H9 (cell line): ENCODE measurements around the gene VDAC2. TPM values are rescaled to one million over a fixed set of nuclear protein-coding genes. Genes with fewer than 3 reads are reported as not detected.

Experiments
- DNase-seq: peaks from one replicate; pipeline ENCODE4 v3.0.0-alpha.2; 2017
- H2AFZ ChIP-seq: one replicate; pipeline ENCODE4 v1.6.1; 2013; ENCODE audit warnings: mild to moderate bottlenecking, low read length, control low read depth, moderate library complexity
- H2AK5ac ChIP-seq: 2 replicates; pipeline ENCODE4 v1.6.1; 2013; ENCODE audit warnings: low read length, control low read depth, mixed read lengths; ENCODE audit not compliant: insufficient read length
- H2BK120ac ChIP-seq: one replicate; pipeline ENCODE4 v1.6.1; 2013; ENCODE audit warnings: low read depth, mild to moderate bottlenecking, low read length, control low read depth, inconsistent platforms; ENCODE audit not compliant: poor library complexity, severe bottlenecking
- H2BK12ac ChIP-seq: 2 replicates; pipeline ENCODE4 v1.6.1; 2013; ENCODE audit warnings: low read length, control low read depth, mixed read lengths, low read depth; ENCODE audit not compliant: insufficient read length
- H2BK15ac ChIP-seq: 2 replicates; pipeline ENCODE4 v1.6.1; 2013; ENCODE audit warnings: low read depth, low read length, control low read depth
- H2BK20ac ChIP-seq: one replicate; pipeline ENCODE4 v1.6.1; 2013; ENCODE audit warnings: low read depth, mild to moderate bottlenecking, low read length, control low read depth, inconsistent platforms; ENCODE audit not compliant: poor library complexity, severe bottlenecking
- H2BK5ac ChIP-seq: 2 replicates; pipeline ENCODE4 v1.6.1; 2013; ENCODE audit warnings: low read length, control low read depth, mixed read lengths; ENCODE audit not compliant: insufficient read length
- H3K14ac ChIP-seq: 2 replicates; pipeline ENCODE4 v1.6.1; 2013; ENCODE audit warnings: low read length, control low read depth; ENCODE audit not compliant: insufficient read depth
- H3K18ac ChIP-seq: 2 replicates; pipeline ENCODE4 v1.6.1; 2013; ENCODE audit warnings: low read depth, mild to moderate bottlenecking, mixed read lengths, low read length, control low read depth; ENCODE audit not compliant: insufficient read length
- H3K23ac ChIP-seq: 2 replicates; pipeline ENCODE4 v1.6.1; 2013; ENCODE audit warnings: low read length, control low read depth, mixed read lengths, low read depth; ENCODE audit not compliant: insufficient read length
- H3K23me2 ChIP-seq: 2 replicates; pipeline ENCODE4 v1.6.1; 2013; ENCODE audit warnings: low read depth, mild to moderate bottlenecking, mixed read lengths, low read length, control low read depth; ENCODE audit not compliant: insufficient read length, poor library complexity, severe bottlenecking
- H3K27ac ChIP-seq: 2 replicates; pipeline ENCODE4 v1.5.1; 2013; ENCODE audit warnings: low read length, control low read depth, mixed read lengths, low read depth; ENCODE audit not compliant: insufficient read length
- H3K27me3 ChIP-seq: 2 replicates; pipeline ENCODE4 v1.6.1; 2013; ENCODE audit warnings: low read length, control low read depth, inconsistent platforms; ENCODE audit not compliant: insufficient read depth
- H3K4ac ChIP-seq: 2 replicates; pipeline ENCODE4 v1.6.1; 2013; ENCODE audit warnings: low read depth, mild to moderate bottlenecking, control low read depth, inconsistent platforms, low read length, moderate library complexity
- H3K4me1 ChIP-seq: 2 replicates; pipeline ENCODE4 v1.6.1; 2013; ENCODE audit warnings: low read length, control low read depth, inconsistent platforms; ENCODE audit not compliant: insufficient read depth
- H3K4me2 ChIP-seq: 2 replicates; pipeline ENCODE4 v1.6.1; 2013; ENCODE audit warnings: low read length, control low read depth, mixed read lengths; ENCODE audit not compliant: insufficient read length, insufficient read depth
- H3K56ac ChIP-seq: 2 replicates; pipeline ENCODE4 v1.6.1; 2013; ENCODE audit warnings: low read depth, mild to moderate bottlenecking, mixed read lengths, low read length, control low read depth; ENCODE audit not compliant: insufficient read length
- H3K79me1 ChIP-seq: 2 replicates; pipeline ENCODE4 v1.6.1; 2013; ENCODE audit warnings: low read depth, mild to moderate bottlenecking, moderate library complexity, low read length, control low read depth, inconsistent platforms; ENCODE audit not compliant: insufficient read depth, poor library complexity, severe bottlenecking
- H3K79me2 ChIP-seq: 2 replicates; pipeline ENCODE4 v1.6.1; 2013; ENCODE audit warnings: low read length, control low read depth, inconsistent platforms; ENCODE audit not compliant: insufficient read depth
- H3K9ac ChIP-seq: 2 replicates; pipeline ENCODE4 v1.6.1; 2013; ENCODE audit warnings: low read length, control low read depth, mixed read lengths; ENCODE audit not compliant: insufficient read length; ENCODE audit errors: extremely low read depth
- H3K9me3 ChIP-seq: one replicate; pipeline ENCODE4 v1.6.1; 2013; ENCODE audit warnings: low read depth, low read length, inconsistent platforms; ENCODE audit not compliant: control insufficient read depth
- H3T11ph ChIP-seq: one replicate; pipeline ENCODE4 v1.6.1; 2013; ENCODE audit warnings: mild to moderate bottlenecking, low read length, control low read depth, inconsistent platforms
- H4K20me1 ChIP-seq: one replicate; pipeline ENCODE4 v1.6.1; 2013; ENCODE audit not compliant: control insufficient read depth, insufficient read length, insufficient read depth
- H4K5ac ChIP-seq: 2 replicates; pipeline ENCODE4 v1.6.1; 2013; ENCODE audit warnings: low read depth, mild to moderate bottlenecking, mixed read lengths, low read length, control low read depth; ENCODE audit not compliant: insufficient read length
- H4K8ac ChIP-seq: replicated peaks from 2 replicates; pipeline ENCODE4 v1.6.1; 2013; ENCODE audit warnings: low read length, control low read depth, mixed read lengths, low read depth; ENCODE audit not compliant: insufficient read length
- H4K91ac ChIP-seq: 2 replicates; pipeline ENCODE4 v1.6.1; 2013; ENCODE audit warnings: low read depth, mild to moderate bottlenecking, moderate library complexity, mixed read lengths, low read length, control low read depth; ENCODE audit not compliant: insufficient read length
- H3K27ac Mint-ChIP-seq, 3 experiments: 2 replicates in 2 of 3; 3 replicates in 1 of 3; pipeline ENCODE4 v1.8.0; 2020 to 2021; ENCODE audit warnings: mixed read lengths in 3 of 3, mild to moderate bottlenecking in 1 of 3, moderate library complexity in 1 of 3
- H3K27me3 Mint-ChIP-seq: 2 replicates; pipeline ENCODE4 v1.8.0; 2021; ENCODE audit warnings: low read depth, mild to moderate bottlenecking, moderate library complexity, mixed read lengths
- H3K36me3 Mint-ChIP-seq, 3 experiments: 2 replicates in 2 of 3; 3 replicates in 1 of 3; pipeline ENCODE4 v1.8.0; 2020 to 2021; ENCODE audit warnings: low read depth in 3 of 3, mixed read lengths in 3 of 3; ENCODE audit not compliant: insufficient read depth in 1 of 3
- H3K4me1 Mint-ChIP-seq, 2 experiments: 2 replicates each; pipeline ENCODE4 v1.8.0; 2020; ENCODE audit warnings: mixed read lengths in 2 of 2
- H3K4me3 Mint-ChIP-seq, 2 experiments: 2 replicates in 1 of 2; 3 replicates in 1 of 2; pipeline ENCODE4 v1.8.0; 2020 to 2021; ENCODE audit warnings: mild to moderate bottlenecking in 2 of 2, mixed read lengths in 2 of 2, moderate library complexity in 1 of 2
- H3K9me3 Mint-ChIP-seq, 2 experiments: 2 replicates in 1 of 2; 3 replicates in 1 of 2; pipeline ENCODE4 v1.8.0; 2020; ENCODE audit warnings: mild to moderate bottlenecking in 2 of 2, mixed read lengths in 2 of 2, moderate library complexity in 1 of 2
- CTCF ChIP-seq: fragments of 200-600 bp; sonication (generic); conservative IDR thresholded peaks from 3 replicates; pipeline ENCODE4 v1.8.0; 2021; ENCODE audit warnings: antibody characterized with exemption, mild to moderate bottlenecking
- WGBS: extraction: QIAGEN DNeasy Blood & Tissue Kit; methylation state at CpG from one replicate; pipeline ENCODE4 v1.1.7; 2013; ENCODE audit warnings: missing lambda C conversion rate, low lambda C conversion rate, mixed read lengths; ENCODE audit not compliant: insufficient read length; ENCODE audit errors: extremely low coverage; 5-methylcytosine and 5-hydroxymethylcytosine counted together
- total RNA-seq: library from RNA; stranded (reverse); gene quantifications from 2 replicates; pipeline ENCODE4 v1.2.1, GENCODE V29; 2021

VDAC2 gene
- total RNA-seq, 1 experiment from 2014 or later, result 271 TPM

- Mint-ChIP-seq H3K4me1 (no peaks in the 10 kb centered on the region), H3K9me3 (no peaks in the 10 kb centered on the region), H3K27ac (peak overlapping the region in 1 of 3 experiments; percentile 13; a peak in 1 of 7 replicates), H3K4me3 (no peak overlapping the region), H3K36me3 (peaks cover 0 to 23% (median 4%) of the 10 kb centered on the region in 3 experiments; a peak in 4 of 7 replicates), H3K27me3 (no peaks in the 10 kb centered on the region)
- H3K9me3 ChIP-seq, result no peaks in the 10 kb centered on the region
- no peak for DNase-seq
- no peaks in the 10 kb centered on the region for H3K27me3 ChIP-seq
- H4K8ac ChIP-seq, result no peak overlapping the region
- no peaks in the 10 kb centered on the region for H3K4me1 ChIP-seq
- H3K4ac ChIP-seq, result no peak overlapping the region
- no peak overlapping the region for H2BK5ac ChIP-seq
- H3K56ac ChIP-seq, result no peak overlapping the region
- no peak overlapping the region for H3K27ac ChIP-seq
- no peak overlapping the region for H2BK120ac ChIP-seq
- H3K18ac ChIP-seq, result no peak overlapping the region
- H2BK12ac ChIP-seq, result no peak overlapping the region
- H3K9ac ChIP-seq, result no peak overlapping the region
- no peaks in the 10 kb centered on the region for H4K20me1 ChIP-seq
- no peak overlapping the region for H3K4me2 ChIP-seq
- no peaks in the 10 kb centered on the region for H3K79me2 ChIP-seq
- no peak overlapping the region for H3K23ac ChIP-seq
- H3K79me1 ChIP-seq, result no peaks in the 10 kb centered on the region
- H3K14ac ChIP-seq, result no peak overlapping the region
- H2AK5ac ChIP-seq, result no peak overlapping the region
- H2BK15ac ChIP-seq, result no peak overlapping the region
- H2AFZ ChIP-seq, result no peak overlapping the region
- H3K23me2 ChIP-seq, result no peaks in the 10 kb centered on the region
- no peak for TF ChIP-seq CTCF
- no CpG with 5 or more reads among the region's 1 CpG for WGBS
- H4K91ac ChIP-seq, result no peak overlapping the region
- no peak overlapping the region for H4K5ac ChIP-seq
- no peak overlapping the region for H3T11ph ChIP-seq
- no peak overlapping the region for H2BK20ac ChIP-seq
Observed at GRCh38 chr10:75179657-75180177, 30.9 kb upstream of the VDAC2 start.
